ENCODE data around the gene USP34.

DNA sequence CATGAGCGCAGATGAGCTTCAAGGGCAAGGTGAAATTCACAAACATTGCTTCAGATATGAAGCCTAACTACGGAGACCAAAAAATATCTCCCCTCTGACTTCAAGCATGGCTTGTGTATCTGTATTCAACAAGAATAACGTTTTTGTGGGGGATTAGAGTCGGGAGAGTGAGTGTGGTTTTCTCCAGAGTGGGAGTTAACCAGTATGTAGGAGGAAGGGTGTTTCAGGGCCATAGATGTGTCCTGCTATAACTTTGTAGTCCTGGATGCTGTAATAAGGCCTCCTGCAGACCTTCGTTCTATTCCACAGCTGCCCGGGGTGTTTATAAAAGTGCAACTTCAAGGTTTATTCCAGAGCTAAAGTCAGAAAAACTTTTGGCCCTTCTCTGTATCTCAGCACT is 321.8 kb downstream of the USP34 start:
- TF ChIP-seq EZH2 (optimal IDR thresholded peaks at IDR 0.05; ENCODE audit: low read depth, low read length) (no peak), CTCF (IDR thresholded peaks at IDR 0.05; ENCODE audit: low read length) (no peak)

Measured in MM.1S (cell line).